ENCODE results near the gene BNC2.
"Not testable (repeated sequence)": the region's sequence is repeated elsewhere in the genome, so short reads cannot be mapped to it uniquely, and the experiment has no call there.

The BNC2 gene

DNA sequence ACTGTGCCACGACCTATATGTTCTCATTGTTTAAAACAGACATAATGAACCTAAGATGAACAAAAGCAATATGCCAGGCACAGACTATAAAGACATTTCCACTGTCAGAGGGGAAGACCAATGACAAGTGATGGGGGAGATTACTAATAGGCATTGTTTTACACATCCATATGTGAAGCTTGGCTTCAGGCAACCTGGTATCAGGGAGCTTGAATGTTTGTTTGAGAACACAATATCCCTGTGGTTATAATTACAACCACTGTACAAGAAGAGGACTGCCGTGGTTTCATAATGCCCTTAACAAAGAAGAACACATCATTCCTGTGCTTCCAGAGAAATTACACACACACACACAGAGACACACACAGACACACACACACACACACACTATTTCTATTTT lies 385.7 kb downstream of the BNC2 start:
- Histone ChIP-seq H3K36me3 (ENCODE audit: control insufficient read depth, insufficient read depth, low read length) (no peaks in the 10 kb centered on the region), H3K27me3 (ENCODE audit: control insufficient read depth, insufficient read depth, low read length) (no peaks in the 10 kb centered on the region), H3K9ac (ENCODE audit: low read length) (no peak overlapping the region), H3K9me3 (ENCODE audit: control insufficient read depth, low read length) (no peaks in the 10 kb centered on the region), H3K4me1 (ENCODE audit: control insufficient read depth, insufficient read depth, low read length) (no peaks in the 10 kb centered on the region), H3K4me3 (ENCODE audit: low read length) (no peak overlapping the region)

DNA sequence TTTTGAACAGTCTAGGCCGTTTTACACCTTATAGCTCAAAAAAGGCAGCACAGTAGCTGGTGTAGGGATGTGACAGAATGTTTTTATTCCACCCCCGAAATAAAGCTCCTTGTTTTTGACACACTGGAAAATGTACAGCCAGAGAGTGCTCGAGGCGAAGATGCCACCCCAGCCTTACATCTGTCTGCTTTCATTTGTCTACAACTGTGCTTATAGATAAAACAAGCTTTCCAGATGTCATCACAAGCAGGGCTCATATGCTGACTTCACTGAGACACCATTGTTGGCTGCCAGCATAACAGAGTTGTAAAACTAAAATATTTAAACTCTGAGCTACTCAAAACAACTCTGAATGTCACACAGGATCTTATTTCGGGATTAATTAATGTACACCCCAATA lies 386.3 kb downstream of the BNC2 start:
- Histone ChIP-seq H3K9ac (ENCODE audit: low read length) (no peak overlapping the region), H3K4me3 (ENCODE audit: low read length) (no peak overlapping the region), H3K9me3 (ENCODE audit: control insufficient read depth, low read length) (no peaks in the 10 kb centered on the region)

DNA sequence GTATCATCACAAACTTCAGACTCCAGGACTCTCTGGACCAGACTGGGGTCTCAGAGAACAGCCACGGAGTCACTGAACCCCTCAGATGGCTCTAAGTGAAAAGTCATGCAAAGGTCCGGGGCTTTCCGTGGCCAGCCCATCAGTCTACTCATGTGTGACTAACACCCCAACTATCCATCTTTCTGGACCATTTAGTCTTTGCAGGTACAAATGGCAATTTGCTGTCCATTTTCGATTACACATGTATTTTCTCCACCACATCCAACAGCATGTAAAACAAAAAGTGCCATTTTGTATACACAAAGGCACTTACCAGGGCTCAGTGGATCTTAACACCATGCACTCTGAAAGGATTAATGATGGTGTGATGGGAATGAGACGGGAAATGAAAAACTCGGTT lies 387.7 kb downstream of the BNC2 start:
- no peak overlapping the region for H3K9ac ChIP-seq (ENCODE audit: low read length)
- H3K27me3 ChIP-seq (ENCODE audit: control insufficient read depth, insufficient read depth, low read length) = no peaks in the 10 kb centered on the region
- H3K36me3 ChIP-seq (ENCODE audit: control insufficient read depth, insufficient read depth, low read length) = no peaks in the 10 kb centered on the region
- H3K9me3 ChIP-seq (ENCODE audit: control insufficient read depth, low read length) = no peaks in the 10 kb centered on the region
- H3K4me3 ChIP-seq (ENCODE audit: low read length) = no peak overlapping the region
- H3K4me1 ChIP-seq (ENCODE audit: control insufficient read depth, insufficient read depth, low read length) = no peaks in the 10 kb centered on the region

More for the DNA sequence above, 386.3 kb downstream of the BNC2 start:
- Histone ChIP-seq H3K27me3 (ENCODE audit: control insufficient read depth, insufficient read depth, low read length) (no peaks in the 10 kb centered on the region), H3K36me3 (ENCODE audit: control insufficient read depth, insufficient read depth, low read length) (no peaks in the 10 kb centered on the region), H3K4me1 (ENCODE audit: control insufficient read depth, insufficient read depth, low read length) (no peaks in the 10 kb centered on the region)

DNA sequence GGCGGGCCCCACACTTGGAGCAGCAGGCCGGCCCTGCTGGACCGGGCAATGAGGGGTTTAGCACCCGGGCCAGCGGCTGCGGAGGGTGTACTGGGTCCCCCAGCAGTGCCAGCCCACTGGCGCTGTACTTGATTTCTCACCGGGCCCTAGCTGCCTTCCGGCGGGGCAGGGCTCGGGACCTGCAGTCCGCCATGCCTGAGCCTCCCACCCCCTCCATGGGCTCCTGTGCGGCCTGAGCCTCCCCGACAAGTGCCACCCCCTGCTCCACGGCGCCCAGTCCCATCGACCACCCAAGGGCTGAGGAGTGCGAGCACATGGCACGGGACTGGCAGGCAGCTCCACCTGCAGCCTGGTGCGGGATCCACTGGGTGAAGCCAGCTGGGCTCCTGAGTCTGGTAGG lies 389.9 kb downstream of the BNC2 start:
- not testable (repeated sequence) for H3K4me3 ChIP-seq (ENCODE audit: low read length); H3K27me3 ChIP-seq (ENCODE audit: control insufficient read depth, insufficient read depth, low read length); H3K9me3 ChIP-seq (ENCODE audit: control insufficient read depth, low read length); H3K36me3 ChIP-seq (ENCODE audit: control insufficient read depth, insufficient read depth, low read length); H3K4me1 ChIP-seq (ENCODE audit: control insufficient read depth, insufficient read depth, low read length); H3K9ac ChIP-seq (ENCODE audit: low read length)

DNA sequence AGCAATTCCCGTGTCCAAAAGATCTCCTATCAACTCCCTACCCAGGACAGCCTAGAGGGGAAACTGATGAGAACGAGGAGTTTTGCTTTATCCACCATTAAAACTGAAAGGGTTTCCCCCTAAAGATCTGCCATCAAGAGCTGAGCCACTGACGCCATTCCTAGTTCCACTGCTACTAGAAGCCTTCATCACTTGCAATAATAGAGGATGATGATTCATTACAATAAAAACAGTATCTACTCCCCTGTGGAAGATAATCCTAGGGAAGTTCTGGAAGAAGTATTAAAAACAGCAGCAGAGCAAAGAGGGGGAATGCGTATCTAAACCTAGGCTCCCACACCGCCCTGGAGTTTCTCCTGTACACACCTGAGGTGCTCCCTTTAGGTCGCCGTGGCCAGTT lies 394.5 kb downstream of the BNC2 start:
- H3K27me3 ChIP-seq (ENCODE audit: control insufficient read depth, insufficient read depth, low read length) = no peaks in the 10 kb centered on the region
- H3K4me3 ChIP-seq (ENCODE audit: low read length) = no peak overlapping the region
- H3K9ac ChIP-seq (ENCODE audit: low read length) = no peak overlapping the region
- no peaks in the 10 kb centered on the region for H3K9me3 ChIP-seq (ENCODE audit: control insufficient read depth, low read length)
- H3K4me1 ChIP-seq (ENCODE audit: control insufficient read depth, insufficient read depth, low read length) = no peaks in the 10 kb centered on the region
- H3K36me3 ChIP-seq (ENCODE audit: control insufficient read depth, insufficient read depth, low read length) = no peaks in the 10 kb centered on the region

DNA sequence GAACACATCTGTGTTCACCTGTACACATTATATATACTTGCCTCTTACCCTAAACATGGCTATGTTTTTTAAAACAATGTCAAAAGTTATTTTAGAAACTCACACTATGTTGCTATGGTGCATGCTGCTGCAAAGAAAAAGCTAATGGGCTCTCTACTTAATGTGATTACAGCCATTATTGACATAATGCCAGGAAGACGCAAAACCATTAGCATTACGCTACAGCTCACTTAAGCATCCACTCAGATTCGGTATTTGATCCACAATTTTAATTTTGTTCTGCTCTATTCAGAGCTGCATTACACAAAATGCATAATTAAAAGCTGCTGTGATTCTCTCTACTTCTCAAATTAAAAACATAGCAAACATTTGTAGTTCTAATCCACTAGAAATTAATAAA lies 395.2 kb downstream of the BNC2 start:
- Histone ChIP-seq H3K4me3 (ENCODE audit: low read length) (no peak overlapping the region), H3K4me1 (ENCODE audit: control insufficient read depth, insufficient read depth, low read length) (no peaks in the 10 kb centered on the region), H3K9me3 (ENCODE audit: control insufficient read depth, low read length) (no peaks in the 10 kb centered on the region), H3K27me3 (ENCODE audit: control insufficient read depth, insufficient read depth, low read length) (no peaks in the 10 kb centered on the region), H3K36me3 (ENCODE audit: control insufficient read depth, insufficient read depth, low read length) (no peaks in the 10 kb centered on the region), H3K9ac (ENCODE audit: low read length) (no peak overlapping the region)

DNA sequence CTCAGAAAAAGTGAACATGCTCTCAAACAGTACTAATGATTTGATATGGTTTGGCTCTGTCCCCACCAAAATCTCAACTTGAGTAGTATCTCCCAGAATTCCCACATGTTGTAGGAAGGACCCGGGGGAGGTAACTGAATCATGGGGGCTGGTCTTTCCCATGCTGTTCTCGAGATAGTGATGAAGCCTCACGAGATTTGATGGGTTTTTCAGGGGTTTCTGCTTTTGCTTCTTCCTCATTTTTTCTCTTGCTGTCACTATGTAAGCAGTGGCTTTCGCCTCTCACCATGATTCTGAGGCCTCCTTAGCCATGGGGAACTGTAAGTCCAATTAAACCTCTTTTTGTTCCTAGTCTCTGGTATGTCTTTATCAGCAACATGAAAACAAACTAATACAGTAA lies 401.3 kb downstream of the BNC2 start:
- Histone ChIP-seq H3K9me3 (ENCODE audit: control insufficient read depth, low read length) (no peaks in the 10 kb centered on the region), H3K36me3 (ENCODE audit: control insufficient read depth, insufficient read depth, low read length) (no peaks in the 10 kb centered on the region), H3K27me3 (ENCODE audit: control insufficient read depth, insufficient read depth, low read length) (no peaks in the 10 kb centered on the region), H3K4me1 (ENCODE audit: control insufficient read depth, insufficient read depth, low read length) (no peaks in the 10 kb centered on the region), H3K9ac (ENCODE audit: low read length) (no peak overlapping the region), H3K4me3 (ENCODE audit: low read length) (no peak overlapping the region)

DNA sequence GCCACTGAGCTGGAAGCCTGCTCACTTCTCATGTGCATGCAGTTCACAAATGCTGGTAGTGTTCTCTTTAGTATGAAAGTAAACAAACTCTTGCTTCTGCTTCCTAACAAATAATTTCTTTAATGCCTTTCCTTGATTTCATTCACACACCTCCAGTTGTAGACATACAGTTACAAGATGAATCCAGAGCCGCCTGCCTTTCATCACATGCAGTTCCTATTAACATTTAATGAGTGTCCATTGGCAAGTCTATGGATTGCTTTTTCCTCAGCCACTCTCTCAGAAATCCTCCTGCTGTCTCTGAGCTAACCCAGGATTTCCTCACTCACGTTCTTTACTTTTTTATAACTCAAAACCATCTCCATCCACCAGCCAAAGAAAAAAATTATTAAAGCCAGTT lies 408.6 kb downstream of the BNC2 start:
- Histone ChIP-seq H3K9ac (ENCODE audit: low read length) (no peak overlapping the region), H3K9me3 (ENCODE audit: control insufficient read depth, low read length) (no peaks in the 10 kb centered on the region), H3K27me3 (ENCODE audit: control insufficient read depth, insufficient read depth, low read length) (no peaks in the 10 kb centered on the region), H3K36me3 (ENCODE audit: control insufficient read depth, insufficient read depth, low read length) (no peaks in the 10 kb centered on the region), H3K4me3 (ENCODE audit: low read length) (no peak overlapping the region), H3K4me1 (ENCODE audit: control insufficient read depth, insufficient read depth, low read length) (no peaks in the 10 kb centered on the region)

DNA sequence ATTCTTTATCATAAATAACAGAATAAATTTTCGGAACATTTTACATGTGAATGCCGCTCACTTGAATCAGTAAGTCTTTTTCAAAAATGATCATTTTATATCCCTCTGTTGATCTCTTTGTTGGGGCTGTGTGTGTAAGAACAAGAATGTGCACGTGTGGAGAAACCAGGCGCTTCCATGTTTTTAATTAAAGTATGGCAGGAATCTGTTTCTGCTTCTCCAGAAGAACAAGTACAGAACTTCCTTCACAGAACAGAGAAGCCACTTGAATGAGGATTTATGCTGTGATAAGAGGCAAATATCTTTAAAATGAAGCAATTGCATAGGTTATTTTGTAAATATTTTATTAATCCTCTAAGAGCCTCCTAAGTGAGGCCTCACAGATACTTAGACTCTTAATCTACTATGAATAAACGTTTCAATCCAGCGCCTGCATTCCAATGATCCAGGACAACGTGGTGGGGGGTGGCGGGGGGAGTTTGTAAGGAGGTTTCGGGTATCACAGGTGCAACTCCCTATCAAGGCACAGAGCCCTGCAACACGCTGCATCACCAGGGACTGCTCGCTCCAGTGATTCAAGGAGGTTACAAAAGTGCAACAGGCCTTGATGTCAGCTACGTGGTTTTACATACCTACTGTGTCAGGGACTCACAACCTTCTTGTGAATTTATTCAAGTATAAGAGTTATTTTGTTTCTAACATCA lies 409.2 kb downstream of the BNC2 start:
- Histone ChIP-seq H3K4me3 (ENCODE audit: low read length) (no peak overlapping the region), H3K9ac (ENCODE audit: low read length) (no peak overlapping the region), H3K27me3 (ENCODE audit: control insufficient read depth, insufficient read depth, low read length) (no peaks in the 10 kb centered on the region), H3K9me3 (ENCODE audit: control insufficient read depth, low read length) (no peaks in the 10 kb centered on the region), H3K4me1 (ENCODE audit: control insufficient read depth, insufficient read depth, low read length) (no peaks in the 10 kb centered on the region), H3K36me3 (ENCODE audit: control insufficient read depth, insufficient read depth, low read length) (no peaks in the 10 kb centered on the region)

DNA sequence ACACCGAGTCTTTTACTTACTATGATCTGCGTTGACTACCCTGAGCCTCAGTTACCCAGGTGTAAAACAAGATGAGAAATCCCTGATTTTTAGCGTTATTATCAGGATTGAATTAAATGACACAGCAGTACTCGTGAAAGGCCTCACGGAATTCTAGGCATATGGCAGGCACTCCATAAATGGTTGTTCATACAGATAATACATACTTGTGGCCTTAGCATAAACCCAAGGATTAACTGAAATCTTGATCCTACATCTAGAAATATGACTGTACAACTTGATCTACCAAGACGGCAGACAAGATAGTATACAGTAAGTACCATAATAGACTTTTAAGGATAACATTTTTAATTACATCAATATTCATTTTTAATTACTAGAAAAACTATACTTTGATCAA lies 409.8 kb downstream of the BNC2 start:
- Histone ChIP-seq H3K4me1 (ENCODE audit: control insufficient read depth, insufficient read depth, low read length) (no peaks in the 10 kb centered on the region), H3K9ac (ENCODE audit: low read length) (no peak overlapping the region), H3K9me3 (ENCODE audit: control insufficient read depth, low read length) (no peaks in the 10 kb centered on the region), H3K36me3 (ENCODE audit: control insufficient read depth, insufficient read depth, low read length) (no peaks in the 10 kb centered on the region), H3K4me3 (ENCODE audit: low read length) (no peak overlapping the region), H3K27me3 (ENCODE audit: control insufficient read depth, insufficient read depth, low read length) (no peaks in the 10 kb centered on the region)

DNA sequence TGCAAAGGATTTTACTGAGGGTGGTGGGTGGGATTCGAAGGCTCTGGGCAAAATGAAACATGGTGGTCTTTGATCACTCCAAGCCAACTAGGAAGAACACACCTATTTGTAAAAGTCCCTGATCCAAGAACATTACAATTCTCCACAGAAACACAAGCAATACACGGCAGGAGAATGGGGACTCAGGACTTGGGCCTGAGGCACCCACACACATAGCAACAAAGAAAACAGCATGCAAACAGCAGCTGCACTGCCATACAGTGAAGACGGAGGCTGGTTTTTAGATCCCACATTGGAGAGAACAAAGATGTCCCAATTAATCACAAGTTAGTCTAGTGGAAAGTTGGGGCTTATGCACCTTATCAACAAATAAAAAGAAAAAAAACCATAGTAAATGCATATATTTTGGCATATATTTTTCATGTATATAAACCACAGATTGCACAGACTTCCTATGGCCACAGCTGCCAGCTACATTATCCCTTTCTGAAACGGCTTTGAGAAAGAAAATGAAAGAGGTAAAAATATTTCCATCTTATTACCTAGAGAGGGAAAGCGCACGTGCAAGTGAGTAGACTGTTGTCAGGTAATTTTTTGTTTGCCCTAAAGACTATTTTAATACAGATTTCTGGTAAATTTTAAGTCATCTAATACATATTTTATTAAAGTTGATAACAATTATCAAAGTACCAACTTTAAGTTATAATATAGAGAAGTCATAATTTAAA lies 410.9 kb downstream of the BNC2 start:
- Histone ChIP-seq H3K4me3 (ENCODE audit: low read length) (no peak overlapping the region), H3K4me1 (ENCODE audit: control insufficient read depth, insufficient read depth, low read length) (no peaks in the 10 kb centered on the region), H3K9ac (ENCODE audit: low read length) (no peak overlapping the region), H3K36me3 (ENCODE audit: control insufficient read depth, insufficient read depth, low read length) (no peaks in the 10 kb centered on the region), H3K9me3 (ENCODE audit: control insufficient read depth, low read length) (no peaks in the 10 kb centered on the region), H3K27me3 (ENCODE audit: control insufficient read depth, insufficient read depth, low read length) (no peaks in the 10 kb centered on the region)

DNA sequence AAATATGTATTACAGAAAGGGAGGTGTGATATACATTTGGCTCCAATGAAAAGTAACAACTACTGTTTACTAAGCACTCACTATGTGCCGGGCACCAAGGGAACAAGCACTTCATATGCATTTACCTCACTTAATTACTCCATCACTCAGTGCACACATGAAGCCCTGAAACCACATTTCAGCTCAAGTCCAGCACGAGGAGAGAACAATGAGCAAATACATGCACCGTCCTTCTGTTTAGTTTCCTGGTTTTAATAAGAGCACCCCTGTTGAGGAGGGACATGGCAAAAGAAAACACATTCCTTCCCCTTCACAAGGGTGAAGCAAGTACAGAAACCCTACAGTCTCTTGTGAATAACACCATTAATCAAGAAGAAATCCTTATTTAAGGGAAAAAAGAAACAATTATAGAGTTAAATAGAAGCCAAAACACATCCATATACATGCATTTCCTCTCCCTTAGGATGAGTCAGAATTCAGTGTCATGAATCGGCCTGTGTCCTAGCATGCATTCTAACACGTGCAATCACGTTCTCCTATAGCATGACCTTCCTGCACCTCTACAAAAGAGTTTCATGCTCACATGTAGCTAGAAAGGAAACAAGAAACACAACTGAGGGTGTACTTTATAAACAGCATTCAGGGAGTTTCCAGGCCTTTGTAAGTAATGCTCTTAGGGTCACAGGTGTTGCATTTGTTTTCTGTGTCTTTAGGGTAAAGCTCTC lies 411.6 kb downstream of the BNC2 start:
- Histone ChIP-seq H3K9ac (ENCODE audit: low read length) (no peak overlapping the region), H3K27me3 (ENCODE audit: control insufficient read depth, insufficient read depth, low read length) (no peaks in the 10 kb centered on the region), H3K4me1 (ENCODE audit: control insufficient read depth, insufficient read depth, low read length) (no peaks in the 10 kb centered on the region), H3K36me3 (ENCODE audit: control insufficient read depth, insufficient read depth, low read length) (no peaks in the 10 kb centered on the region), H3K4me3 (ENCODE audit: low read length) (no peak overlapping the region), H3K9me3 (ENCODE audit: control insufficient read depth, low read length) (no peaks in the 10 kb centered on the region)

All from mucosa of stomach (tissue), 1 donor.